ENCODE measurements around the gene HERC2. TPM values are rescaled to one million over a fixed set of nuclear protein-coding genes. Genes with fewer than 3 reads are reported as not detected.
A peak's percentile ranks its signal among the peaks of the same experiment; 100 is the strongest.

The HERC2 gene
- total RNA-seq, 4 donors from 2014 or later = 14.1 to 98.3 (median 58.6) TPM

GRCh38 chr15:28091313-28091712 lies 230.7 kb downstream of the HERC2 start:
- no peak for DNase-seq
- Histone ChIP-seq H3K27me3 (peaks cover 0 to 9% of the 10 kb centered on the region in 2 donors), H3K4me1 (peaks cover 0 to 8% of the 10 kb centered on the region in 2 donors), H3K36me3 (no peaks in the 10 kb centered on the region), H3K27ac (no peak overlapping the region), H3K9me3 (no peaks in the 10 kb centered on the region), H3K4me3 (no peak overlapping the region)
- intact Hi-C loops (cut with DNase I; ENCODE audit: low total_unique reads) = no loop called here
- TF ChIP-seq CTCF (IDR thresholded peaks at IDR 0.05) (no peak), POLR2A (IDR thresholded peaks at IDR 0.05) (no peak)

- Histone ChIP-seq H3K4me3 (no peak overlapping the region), H3K36me3 (no peaks in the 10 kb centered on the region), H3K27me3 (no peaks in the 10 kb centered on the region), H3K27ac (no peak overlapping the region), H3K9me3 (no peaks in the 10 kb centered on the region), H3K4me1 (no peaks in the 10 kb centered on the region)
- intact Hi-C loops (cut with DNase I; ENCODE audit: low total_unique reads) = no loop called here
- DNase-seq = no peak
- TF ChIP-seq CTCF (IDR thresholded peaks at IDR 0.05) (peak in 3 of 4 experiments; percentile 26 to 43 (median 42)), POLR2A (IDR thresholded peaks at IDR 0.05) (no peak)
These were observed 235.7 kb downstream of the HERC2 start for GRCh38 chr15:28086175-28086703.

- Histone ChIP-seq H3K4me1 (no peaks in the 10 kb centered on the region), H3K9me3 (no peaks in the 10 kb centered on the region), H3K27me3 (no peaks in the 10 kb centered on the region), H3K27ac (no peak overlapping the region), H3K36me3 (no peaks in the 10 kb centered on the region), H3K4me3 (no peak overlapping the region)
- no peak for TF ChIP-seq CTCF (IDR thresholded peaks at IDR 0.05)
- TF ChIP-seq POLR2A (IDR thresholded peaks at IDR 0.05) = no peak
- DNase-seq = no peak
- intact Hi-C loops (cut with DNase I; ENCODE audit: low total_unique reads) = no loop called here
These were observed 236.3 kb downstream of the HERC2 start for GRCh38 chr15:28085489-28086174.

- no peak overlapping the region for H3K4me3 ChIP-seq
- TF ChIP-seq CTCF (IDR thresholded peaks at IDR 0.05) (no peak), POLR2A (IDR thresholded peaks at IDR 0.05) (no peak)
- no peak overlapping the region for H3K27ac ChIP-seq
- no peak for DNase-seq
- H3K4me1 ChIP-seq = no peaks in the 10 kb centered on the region
- no peaks in the 10 kb centered on the region for H3K36me3 ChIP-seq
- no peaks in the 10 kb centered on the region for H3K27me3 ChIP-seq
- H3K9me3 ChIP-seq = no peaks in the 10 kb centered on the region
- intact Hi-C loops (cut with DNase I; ENCODE audit: low total_unique reads) = no loop called here
These were observed 237.4 kb downstream of the HERC2 start for GRCh38 chr15:28084547-28084946.

GRCh38 chr15:28082891-28083684 lies 238.9 kb downstream of the HERC2 start:
- no peak for DNase-seq
- Histone ChIP-seq H3K36me3 (no peaks in the 10 kb centered on the region), H3K27ac (no peak overlapping the region), H3K27me3 (no peaks in the 10 kb centered on the region), H3K9me3 (no peaks in the 10 kb centered on the region), H3K4me3 (no peak overlapping the region), H3K4me1 (no peaks in the 10 kb centered on the region)
- intact Hi-C loops (cut with DNase I; ENCODE audit: low total_unique reads) = no loop called here
- TF ChIP-seq POLR2A (IDR thresholded peaks at IDR 0.05) = no peak
- TF ChIP-seq CTCF (IDR thresholded peaks at IDR 0.05) = no peak

Measured in uterus (tissue), 4 donors.